ENCODE data around the gene OR4D1. TPM values are rescaled to one million over a fixed set of nuclear protein-coding genes. Genes with fewer than 3 reads are reported as not detected.

OR4D1 gene
- not detected in 2 replicates for total RNA-seq

DNA sequence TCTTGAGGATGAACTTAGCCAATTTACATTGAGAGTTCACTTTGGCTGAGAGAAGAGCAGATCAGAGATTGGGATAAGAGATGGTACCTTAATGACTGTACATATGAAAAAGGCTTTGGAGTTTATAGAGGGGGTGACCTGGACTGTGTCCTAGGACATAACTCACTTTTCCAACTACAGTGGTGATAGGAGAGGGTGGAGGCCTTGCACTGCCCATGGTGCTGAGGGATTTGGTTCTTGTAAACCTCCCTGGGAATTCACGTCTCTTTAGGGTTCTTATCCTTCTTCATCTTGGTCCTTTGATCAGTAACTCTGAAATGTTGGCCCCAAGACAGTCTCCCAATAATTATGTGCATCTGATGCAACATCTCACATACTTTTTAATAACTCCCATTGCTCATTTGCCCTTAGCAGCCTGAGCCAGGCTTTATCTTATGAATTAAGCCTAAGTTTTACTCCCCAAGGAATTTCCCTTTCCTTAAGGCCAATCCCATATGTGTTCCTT is at the start of gene OR4D1:
TSS of gene OR4D1 (plus strand) at position 455 of the 505 bp plus-strand sequence. CDS start 6,770 bp downstream, outside the sequence.

GRCh38 chr17:58166682-58167081 is 18.5 kb downstream of the OR4D1 start, which contains the start of gene OR4D2:
Gene OR4D2 (plus strand): TSS chr17:58166982. CDS start chr17:58169656, 2,674 bp downstream.

DNA sequence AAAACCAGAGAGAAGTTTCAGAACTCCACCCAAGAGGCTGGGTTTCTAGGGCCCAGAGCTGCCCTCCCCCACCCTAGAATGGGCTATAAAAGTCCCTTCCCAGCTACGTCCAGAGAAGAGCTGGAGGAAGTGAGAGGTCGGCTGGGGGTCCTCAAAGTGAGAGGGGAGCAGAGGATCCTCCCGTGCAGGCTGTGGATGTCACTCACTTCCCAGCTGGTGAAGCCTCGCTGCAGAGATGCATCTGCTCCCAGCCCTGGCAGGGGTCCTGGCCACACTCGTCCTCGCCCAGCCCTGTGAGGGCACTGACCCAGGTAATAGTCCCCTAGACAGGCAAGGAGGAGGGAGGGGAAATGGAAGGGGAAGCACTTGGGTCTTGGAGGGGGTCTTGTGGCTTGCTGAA is 44.4 kb downstream of the OR4D1 start, which contains the start of gene EPX:
TSS of gene EPX (plus strand) at position 115 of the 400 bp plus-strand sequence. CDS start at position 236, 121 bp downstream.

Other genes with a start within 250 kb of the OR4D1 start
- gene CUEDC1, start 193.0 kb upstream of the OR4D1 start, total RNA-seq = 35.0 and 39.0 TPM in 2 replicates
- gene VEZF1, start 160.1 kb upstream of the OR4D1 start, total RNA-seq = 84.5 and 90.5 TPM in 2 replicates
- 253 and 283 TPM in 2 replicates for gene SRSF1, start 141.1 kb upstream of the OR4D1 start, total RNA-seq
- gene DYNLL2, start 65.0 kb upstream of the OR4D1 start, total RNA-seq = 13.0 and 15.1 TPM in 2 replicates
- not detected in 2 replicates for gene OR4D2, start 18.6 kb downstream of the OR4D1 start, total RNA-seq
- not detected in 2 replicates for gene EPX, start 44.3 kb downstream of the OR4D1 start, total RNA-seq
- 11.2 and 15.1 TPM in 2 replicates for gene MKS1, start 70.9 kb downstream of the OR4D1 start, total RNA-seq
- gene LPO, start 90.2 kb downstream of the OR4D1 start, total RNA-seq = not detected in 2 replicates
- gene MPO, start 132.6 kb downstream of the OR4D1 start, total RNA-seq = not detected in 2 replicates
- 1.9 and 2.1 TPM in 2 replicates for gene TSPOAP1, start 180.4 kb downstream of the OR4D1 start, total RNA-seq
- 32.1 and 33.3 TPM in 2 replicates for gene SUPT4H1, start 203.8 kb downstream of the OR4D1 start, total RNA-seq